HepG2 (cell line): ENCODE measurements around the gene ZNF683. TPM values are rescaled to one million over a fixed set of nuclear protein-coding genes. Genes with fewer than 3 reads are reported as not detected.

ENCODE experiments used
- BORCS8-MEF2B ChIP-seq: sonication (generic); formaldehyde crosslinking; IDR thresholded peaks from 2 replicates; pipeline ENCODE4 v1.8.0; 2022; ENCODE audit warnings: mild to moderate bottlenecking, missing genetic modification reagents
- CEBPG ChIP-seq: IDR thresholded peaks from 2 replicates; pipeline ENCODE4 v1.6.1; 2016
- DR1 ChIP-seq: sonication (generic); formaldehyde crosslinking; IDR thresholded peaks from 2 replicates; pipeline ENCODE4 v1.8.0; 2021; ENCODE audit warnings: mild to moderate bottlenecking, missing genetic modification reagents, inconsistent platforms
- FLYWCH1 ChIP-seq: sonication (generic); formaldehyde crosslinking; IDR thresholded peaks from 2 replicates; pipeline ENCODE4 v1.8.1; 2023; ENCODE audit warnings: mild to moderate bottlenecking, missing genetic modification reagents
- IRX3 ChIP-seq: sonication (generic); formaldehyde crosslinking; IDR thresholded peaks from 2 replicates; pipeline ENCODE4 v1.8.1; 2023; ENCODE audit warnings: mild to moderate bottlenecking, low read depth, missing genetic modification reagents, borderline replicate concordance
- ISX ChIP-seq: sonication (generic); formaldehyde crosslinking; conservative IDR thresholded peaks from 2 replicates; pipeline ENCODE4 v1.5.0; 2020; ENCODE audit warnings: missing genetic modification reagents
- NCOA5 ChIP-seq: sonication (generic); formaldehyde crosslinking; IDR thresholded peaks from 2 replicates; pipeline ENCODE4 v1.4.0; 2020; ENCODE audit warnings: missing genetic modification reagents
- NR1H2 ChIP-seq: sonication (generic); formaldehyde crosslinking; IDR thresholded peaks from 2 replicates; pipeline ENCODE4 v1.8.1; 2022; ENCODE audit warnings: low read depth, missing genetic modification reagents, borderline replicate concordance
- NR2F2 ChIP-seq: IDR thresholded peaks from 2 replicates; pipeline ENCODE4 v1.6.1; 2012; ENCODE audit warnings: low read depth, inconsistent platforms, borderline replicate concordance
- PAWR ChIP-seq: sonication (generic); formaldehyde crosslinking; IDR thresholded peaks from 2 replicates; pipeline ENCODE4 v1.4.0; 2020; ENCODE audit warnings: missing genetic modification reagents, mild to moderate bottlenecking, borderline replicate concordance
- PPARG ChIP-seq: conservative IDR thresholded peaks from 2 replicates; pipeline ENCODE4 v1.6.1; 2016; ENCODE audit warnings: missing biosample characterization, missing genetic modification reagents
- SATB2 ChIP-seq: sonication (generic); formaldehyde crosslinking; IDR thresholded peaks from 2 replicates; pipeline ENCODE4 v1.5.0; 2020; ENCODE audit warnings: missing genetic modification reagents
- SMYD3 ChIP-seq: sonication (generic); formaldehyde crosslinking; IDR thresholded peaks from 2 replicates; pipeline ENCODE4 v1.8.1; 2023; ENCODE audit warnings: mild to moderate bottlenecking, missing genetic modification reagents
- SRSF4 ChIP-seq: fragments of 200-400 bp; formaldehyde crosslinking; IDR thresholded peaks from one replicate; pipeline ENCODE4 v1.6.1; 2018; ENCODE audit warnings: mild to moderate bottlenecking, low read depth, low read length, moderate library complexity; ENCODE audit not compliant: poor library complexity, severe bottlenecking
- ZNF317 ChIP-seq: sonication (generic); formaldehyde crosslinking; IDR thresholded peaks from 2 replicates; pipeline ENCODE4 v1.5.0; 2020; ENCODE audit warnings: mild to moderate bottlenecking, missing genetic modification reagents
- ZNF326 ChIP-seq: sonication (generic); formaldehyde crosslinking; IDR thresholded peaks from 2 replicates; pipeline ENCODE4 v1.4.0; 2020; ENCODE audit warnings: missing genetic modification reagents, borderline replicate concordance
- ZNF33B ChIP-seq: sonication (generic); formaldehyde crosslinking; IDR thresholded peaks from 2 replicates; pipeline ENCODE4 v1.5.1; 2020; ENCODE audit warnings: mild to moderate bottlenecking, missing genetic modification reagents
- ZNF441 ChIP-seq: sonication (generic); formaldehyde crosslinking; IDR thresholded peaks from 2 replicates; pipeline ENCODE4 v1.7.0; 2021; ENCODE audit warnings: missing genetic modification reagents, borderline replicate concordance
- ZNF570 ChIP-seq: sonication (generic); formaldehyde crosslinking; IDR thresholded peaks from 2 replicates; pipeline ENCODE4 v1.4.0; 2020; ENCODE audit warnings: mild to moderate bottlenecking, missing genetic modification reagents, borderline replicate concordance
- ZNF713 ChIP-seq: sonication (generic); formaldehyde crosslinking; IDR thresholded peaks from 2 replicates; pipeline ENCODE4 v1.4.0; 2020; ENCODE audit warnings: mild to moderate bottlenecking, missing genetic modification reagents
- polyA plus RNA-seq, 8 experiments: library from polyadenylated mRNA; depleted of rRNA in 3 of 8; stranded (reverse) in 7 of 8; unstranded in 1 of 8; fragments of >200 nt; fragmentation: Illumina TruSeq in 4 of 8; extraction: Trizol in 4 of 8; gene quantifications; 2 replicates each; pipeline versions ENCODE4 v1.2.1 to v1.2.3, GENCODE V29; 2011 to 2016; ENCODE audit warnings: low read depth in 4 of 8, missing spikeins in 1 of 8, mixed read lengths in 1 of 8; ENCODE audit not compliant: insufficient read depth in 1 of 8
- total RNA-seq, 5 experiments: library from RNA; depleted of rRNA; stranded (reverse); fragments of >200 nt; fragmentation: Illumina TruSeq; extraction: Trizol; gene quantifications; 2 replicates each; pipeline ENCODE4 v1.2.3, GENCODE V29; 2016; ENCODE audit warnings: low read depth in 1 of 5
- TF ChIP-seq, protein P1 (sequence below): sonication (generic); formaldehyde crosslinking; IDR thresholded peaks from 2 replicates; pipeline ENCODE4 v1.9.0; 2022; ENCODE audit warnings: low read depth, missing genetic modification reagents
- TF ChIP-seq, protein P2 (sequence below): sonication (generic); formaldehyde crosslinking; IDR thresholded peaks from 2 replicates; pipeline ENCODE4 v1.5.1; 2020; ENCODE audit warnings: mild to moderate bottlenecking, missing genetic modification reagents, borderline replicate concordance
- TF ChIP-seq, protein P3 (sequence below): sonication (generic); formaldehyde crosslinking; IDR thresholded peaks from 2 replicates; pipeline ENCODE4 v1.8.1; 2023; ENCODE audit warnings: missing genetic modification reagents, inconsistent platforms, borderline replicate concordance

The ZNF683 gene
- total and polyA plus RNA-seq, 2 of the 13 experiments (the other 11 are each of a cell fraction or from before 2014, with no cell fraction given): not detected

- TF ChIP-seq, protein P1, sequence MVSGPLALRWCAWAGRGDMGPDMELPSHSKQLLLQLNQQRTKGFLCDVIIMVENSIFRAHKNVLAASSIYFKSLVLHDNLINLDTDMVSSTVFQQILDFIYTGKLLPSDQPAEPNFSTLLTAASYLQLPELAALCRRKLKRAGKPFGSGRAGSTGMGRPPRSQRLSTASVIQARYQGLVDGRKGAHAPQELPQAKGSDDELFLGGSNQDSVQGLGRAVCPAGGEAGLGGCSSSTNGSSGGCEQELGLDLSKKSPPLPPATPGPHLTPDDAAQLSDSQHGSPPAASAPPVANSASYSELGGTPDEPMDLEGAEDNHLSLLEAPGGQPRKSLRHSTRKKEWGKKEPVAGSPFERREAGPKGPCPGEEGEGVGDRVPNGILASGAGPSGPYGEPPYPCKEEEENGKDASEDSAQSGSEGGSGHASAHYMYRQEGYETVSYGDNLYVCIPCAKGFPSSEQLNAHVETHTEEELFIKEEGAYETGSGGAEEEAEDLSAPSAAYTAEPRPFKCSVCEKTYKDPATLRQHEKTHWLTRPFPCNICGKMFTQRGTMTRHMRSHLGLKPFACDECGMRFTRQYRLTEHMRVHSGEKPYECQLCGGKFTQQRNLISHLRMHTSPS (CRISPR knock-in tag): peak; percentile 90
- TF ChIP-seq ZNF570 (CRISPR knock-in tag): peak; percentile 100
- no peak for TF ChIP-seq SRSF4
- peak; percentile 97 for TF ChIP-seq PPARG (CRISPR knock-in tag)
- TF ChIP-seq BORCS8-MEF2B (CRISPR knock-in tag): peak; percentile 100
- TF ChIP-seq DR1: peak; percentile 93
- TF ChIP-seq, protein P2, sequence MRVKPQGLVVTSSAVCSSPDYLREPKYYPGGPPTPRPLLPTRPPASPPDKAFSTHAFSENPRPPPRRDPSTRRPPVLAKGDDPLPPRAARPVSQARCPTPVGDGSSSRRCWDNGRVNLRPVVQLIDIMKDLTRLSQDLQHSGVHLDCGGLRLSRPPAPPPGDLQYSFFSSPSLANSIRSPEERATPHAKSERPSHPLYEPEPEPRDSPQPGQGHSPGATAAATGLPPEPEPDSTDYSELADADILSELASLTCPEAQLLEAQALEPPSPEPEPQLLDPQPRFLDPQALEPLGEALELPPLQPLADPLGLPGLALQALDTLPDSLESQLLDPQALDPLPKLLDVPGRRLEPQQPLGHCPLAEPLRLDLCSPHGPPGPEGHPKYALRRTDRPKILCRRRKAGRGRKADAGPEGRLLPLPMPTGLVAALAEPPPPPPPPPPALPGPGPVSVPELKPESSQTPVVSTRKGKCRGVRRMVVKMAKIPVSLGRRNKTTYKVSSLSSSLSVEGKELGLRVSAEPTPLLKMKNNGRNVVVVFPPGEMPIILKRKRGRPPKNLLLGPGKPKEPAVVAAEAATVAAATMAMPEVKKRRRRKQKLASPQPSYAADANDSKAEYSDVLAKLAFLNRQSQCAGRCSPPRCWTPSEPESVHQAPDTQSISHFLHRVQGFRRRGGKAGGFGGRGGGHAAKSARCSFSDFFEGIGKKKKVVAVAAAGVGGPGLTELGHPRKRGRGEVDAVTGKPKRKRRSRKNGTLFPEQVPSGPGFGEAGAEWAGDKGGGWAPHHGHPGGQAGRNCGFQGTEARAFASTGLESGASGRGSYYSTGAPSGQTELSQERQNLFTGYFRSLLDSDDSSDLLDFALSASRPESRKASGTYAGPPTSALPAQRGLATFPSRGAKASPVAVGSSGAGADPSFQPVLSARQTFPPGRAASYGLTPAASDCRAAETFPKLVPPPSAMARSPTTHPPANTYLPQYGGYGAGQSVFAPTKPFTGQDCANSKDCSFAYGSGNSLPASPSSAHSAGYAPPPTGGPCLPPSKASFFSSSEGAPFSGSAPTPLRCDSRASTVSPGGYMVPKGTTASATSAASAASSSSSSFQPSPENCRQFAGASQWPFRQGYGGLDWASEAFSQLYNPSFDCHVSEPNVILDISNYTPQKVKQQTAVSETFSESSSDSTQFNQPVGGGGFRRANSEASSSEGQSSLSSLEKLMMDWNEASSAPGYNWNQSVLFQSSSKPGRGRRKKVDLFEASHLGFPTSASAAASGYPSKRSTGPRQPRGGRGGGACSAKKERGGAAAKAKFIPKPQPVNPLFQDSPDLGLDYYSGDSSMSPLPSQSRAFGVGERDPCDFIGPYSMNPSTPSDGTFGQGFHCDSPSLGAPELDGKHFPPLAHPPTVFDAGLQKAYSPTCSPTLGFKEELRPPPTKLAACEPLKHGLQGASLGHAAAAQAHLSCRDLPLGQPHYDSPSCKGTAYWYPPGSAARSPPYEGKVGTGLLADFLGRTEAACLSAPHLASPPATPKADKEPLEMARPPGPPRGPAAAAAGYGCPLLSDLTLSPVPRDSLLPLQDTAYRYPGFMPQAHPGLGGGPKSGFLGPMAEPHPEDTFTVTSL (CRISPR knock-in tag): peak; percentile 95
- TF ChIP-seq ZNF441 (CRISPR knock-in tag): peak; percentile 100
- peak; percentile 100 for TF ChIP-seq IRX3 (CRISPR knock-in tag)
- peak; percentile 100 for TF ChIP-seq ZNF33B
- peak; percentile 99 for TF ChIP-seq ZNF326 (CRISPR knock-in tag)
- TF ChIP-seq ZNF317 (CRISPR knock-in tag): peak; percentile 97
- TF ChIP-seq FLYWCH1 (CRISPR knock-in tag): peak; percentile 99
- TF ChIP-seq CEBPG (CRISPR knock-in tag): peak; percentile 82
- TF ChIP-seq ISX: peak; percentile 100
- TF ChIP-seq, protein P3, sequence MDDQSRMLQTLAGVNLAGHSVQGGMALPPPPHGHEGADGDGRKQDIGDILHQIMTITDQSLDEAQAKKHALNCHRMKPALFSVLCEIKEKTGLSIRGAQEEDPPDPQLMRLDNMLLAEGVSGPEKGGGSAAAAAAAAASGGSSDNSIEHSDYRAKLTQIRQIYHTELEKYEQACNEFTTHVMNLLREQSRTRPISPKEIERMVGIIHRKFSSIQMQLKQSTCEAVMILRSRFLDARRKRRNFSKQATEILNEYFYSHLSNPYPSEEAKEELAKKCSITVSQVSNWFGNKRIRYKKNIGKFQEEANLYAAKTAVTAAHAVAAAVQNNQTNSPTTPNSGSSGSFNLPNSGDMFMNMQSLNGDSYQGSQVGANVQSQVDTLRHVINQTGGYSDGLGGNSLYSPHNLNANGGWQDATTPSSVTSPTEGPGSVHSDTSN (CRISPR knock-in tag): peak; percentile 100
- peak; percentile 100 for TF ChIP-seq NR1H2 (CRISPR knock-in tag)
- peak; percentile 98; the same call in 1 of the 2 replicates for TF ChIP-seq ZNF713 (CRISPR knock-in tag)
- peak; percentile 100 for TF ChIP-seq SATB2 (CRISPR knock-in tag)
- TF ChIP-seq SMYD3 (CRISPR knock-in tag): peak; percentile 100
- peak; percentile 100 for TF ChIP-seq PAWR (CRISPR knock-in tag)
- peak; percentile 99 for TF ChIP-seq NCOA5 (CRISPR knock-in tag)
- no peak for TF ChIP-seq NR2F2
Observed at GRCh38 chr1:26408604-26409003, 36.1 kb upstream of the ZNF683 start (continued).
